GM23248 (cell line): ENCODE data around the gene IRF2BP2.

Experiments used
- EZH2 ChIP-seq: fragments of 200-600 bp; sonication (generic); IDR thresholded peaks from 2 replicates; pipeline ENCODE4 v1.6.1; 2018; ENCODE audit warnings: antibody characterized with exemption, mild to moderate bottlenecking; ENCODE audit not compliant: insufficient read depth, poor library complexity, severe bottlenecking
- EZH2phosphoT487 ChIP-seq: fragments of 200-600 bp; sonication (generic); IDR thresholded peaks from 2 replicates; pipeline ENCODE4 v1.6.1; 2018; ENCODE audit warnings: antibody characterized with exemption, moderate library complexity, mild to moderate bottlenecking, low read depth; ENCODE audit not compliant: insufficient read depth

- TF ChIP-seq EZH2phosphoT487 (no peak), EZH2 (no peak)
These were observed 27.2 kb downstream of the IRF2BP2 start for GRCh38 chr1:234582681-234583301.
